ENCODE data around the gene FOXN1. TPM values are rescaled to one million over a fixed set of nuclear protein-coding genes. Genes with fewer than 3 reads are reported as not detected.

The FOXN1 gene
- total and polyA plus RNA-seq, 3 experiments from 2014 or later, result not detected

GRCh38 chr17:28492352-28493310, 13.5 kb upstream of the FOXN1 start:
- Histone ChIP-seq H3K36me3 (ENCODE audit: insufficient read depth, low read length) (no peaks in the 10 kb centered on the region), H3K27me3 (ENCODE audit: insufficient read depth, low read length, poor library complexity, severe bottlenecking) (no peaks in the 10 kb centered on the region), H3K4me3 (ENCODE audit: low read length) (no peak overlapping the region), H3K4me1 (ENCODE audit: insufficient read depth, low read length) (no peaks in the 10 kb centered on the region), H3K27ac (ENCODE audit: low read depth, low read length) (no peak overlapping the region), H3K9me3 (ENCODE audit: low read length) (no peaks in the 10 kb centered on the region)
- H3K27me3 Mint-ChIP-seq, result peaks cover 3 to 14% of the 10 kb centered on the region in 2 donors
- no peaks in the 10 kb centered on the region for H3K36me3 Mint-ChIP-seq
- ChIA-PET CTCF (interaction anchor here (7.2 kb wide), 1 partner anchor 119 kb away, joined by 37 read pairs; the partner anchor contains the start of gene RSKR), POLR2A (no interaction called here)
- peak overlapping the region in 2 of 8 donors; percentile 2 for H3K27ac Mint-ChIP-seq
- H3K4me3 Mint-ChIP-seq, result no peak overlapping the region
- no peaks in the 10 kb centered on the region for H3K4me1 Mint-ChIP-seq
- no peaks in the 10 kb centered on the region for H3K9me3 Mint-ChIP-seq
- DNase-seq, result no peak

- ChIA-PET POLR2A (no interaction called here), CTCF (interaction anchor here (7.2 kb wide), 1 partner anchor 119 kb away, joined by 37 read pairs; the partner anchor contains the start of gene RSKR)
- no peak for DNase-seq
- H3K9me3 Mint-ChIP-seq, result no peaks in the 10 kb centered on the region
- H3K4me3 Mint-ChIP-seq, result no peak overlapping the region
- H3K36me3 Mint-ChIP-seq, result no peaks in the 10 kb centered on the region
- peaks cover 3 to 14% of the 10 kb centered on the region in 2 donors for H3K27me3 Mint-ChIP-seq
- Histone ChIP-seq H3K4me3 (ENCODE audit: low read length) (no peak overlapping the region), H3K9me3 (ENCODE audit: low read length) (no peaks in the 10 kb centered on the region), H3K27me3 (ENCODE audit: insufficient read depth, low read length, poor library complexity, severe bottlenecking) (no peaks in the 10 kb centered on the region), H3K27ac (ENCODE audit: low read depth, low read length) (no peak overlapping the region), H3K36me3 (ENCODE audit: insufficient read depth, low read length) (no peaks in the 10 kb centered on the region), H3K4me1 (ENCODE audit: insufficient read depth, low read length) (no peaks in the 10 kb centered on the region)
- H3K4me1 Mint-ChIP-seq, result no peaks in the 10 kb centered on the region
- no peak overlapping the region for H3K27ac Mint-ChIP-seq
Observed at GRCh38 chr17:28493460-28493859, 12.7 kb upstream of the FOXN1 start.

DNA sequence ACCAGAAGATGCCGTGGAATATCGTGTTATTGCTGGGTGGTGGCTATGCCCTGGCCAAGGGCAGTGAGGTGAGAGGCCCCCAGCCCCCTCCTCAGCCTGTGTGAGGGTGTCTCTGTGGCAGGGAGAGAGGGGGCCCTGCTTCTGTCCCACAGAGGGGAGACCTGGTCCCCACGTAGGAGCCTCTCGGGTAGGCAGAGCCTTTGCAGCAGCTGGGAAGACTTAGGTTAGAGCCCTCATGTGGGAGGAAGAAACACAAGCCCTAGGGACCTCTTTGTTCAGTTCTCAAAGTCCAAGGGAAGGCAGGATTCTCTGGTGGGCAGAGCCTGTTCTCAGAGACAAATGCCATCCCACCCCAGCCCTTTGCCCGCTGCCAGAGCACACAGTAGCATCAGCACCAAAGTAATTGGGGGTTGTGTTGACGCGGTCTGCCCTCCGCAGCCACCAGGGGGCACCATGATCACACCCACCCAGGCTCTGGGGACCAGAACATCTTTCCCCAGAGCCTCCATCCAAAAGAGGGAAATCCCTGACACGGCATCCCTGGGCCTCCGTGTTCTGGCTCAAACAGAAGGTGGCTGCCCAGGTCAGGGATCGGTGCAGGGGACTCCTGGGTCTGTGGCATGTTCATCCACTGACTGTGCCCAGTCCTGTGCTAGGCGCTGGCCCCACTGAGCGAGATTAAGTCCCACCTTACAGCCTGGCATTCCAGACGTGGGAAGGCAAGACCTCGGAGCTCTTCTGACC, 11.5 kb upstream of the FOXN1 start:
- H3K4me3 ChIP-seq (ENCODE audit: low read length), result no peak overlapping the region
- no peak overlapping the region for H3K27ac ChIP-seq (ENCODE audit: low read depth, low read length)
- Mint-ChIP-seq H3K4me1 (no peaks in the 10 kb centered on the region), H3K27me3 (peaks cover 3 to 14% of the 10 kb centered on the region in 2 donors), H3K27ac (peak overlapping the region in 1 of 8 donors; percentile 14), H3K9me3 (no peaks in the 10 kb centered on the region), H3K36me3 (no peaks in the 10 kb centered on the region), H3K4me3 (no peak overlapping the region)
- peak; percentile 55 to 83 (median 65) for DNase-seq
- ChIA-PET POLR2A (no interaction called here), CTCF (interaction anchor here (1.7 to 7.2 kb wide), 4 partner anchors 9 to 117 kb away, joined by 5 to 37 read pairs (median 9); partner anchors contain the start of gene RSKR)
- no peaks in the 10 kb centered on the region for H3K36me3 ChIP-seq (ENCODE audit: insufficient read depth, low read length)
- no peaks in the 10 kb centered on the region for H3K9me3 ChIP-seq (ENCODE audit: low read length)
- no peaks in the 10 kb centered on the region for H3K4me1 ChIP-seq (ENCODE audit: insufficient read depth, low read length)
- no peaks in the 10 kb centered on the region for H3K27me3 ChIP-seq (ENCODE audit: insufficient read depth, low read length, poor library complexity, severe bottlenecking)

- Mint-ChIP-seq H3K4me1 (no peaks in the 10 kb centered on the region), H3K36me3 (no peaks in the 10 kb centered on the region), H3K4me3 (no peak overlapping the region), H3K27ac (no peak overlapping the region), H3K9me3 (no peaks in the 10 kb centered on the region), H3K27me3 (peaks cover 3 to 14% of the 10 kb centered on the region in 2 donors)
- Histone ChIP-seq H3K9me3 (ENCODE audit: low read length) (no peaks in the 10 kb centered on the region), H3K4me3 (ENCODE audit: low read length) (no peak overlapping the region), H3K27ac (ENCODE audit: low read depth, low read length) (no peak overlapping the region), H3K36me3 (ENCODE audit: insufficient read depth, low read length) (no peaks in the 10 kb centered on the region), H3K27me3 (ENCODE audit: insufficient read depth, low read length, poor library complexity, severe bottlenecking) (no peaks in the 10 kb centered on the region), H3K4me1 (ENCODE audit: insufficient read depth, low read length) (no peaks in the 10 kb centered on the region)
- ChIA-PET CTCF (interaction anchor here (1.7 to 7.2 kb wide), 4 partner anchors 9 to 116 kb away, joined by 5 to 37 read pairs (median 9); partner anchors contain the start of gene RSKR), POLR2A (no interaction called here)
- DNase-seq, result no peak
Observed at GRCh38 chr17:28495635-28496034, 10.5 kb upstream of the FOXN1 start.

- H3K4me3 ChIP-seq (ENCODE audit: low read length), result no peak overlapping the region
- no peaks in the 10 kb centered on the region for H3K9me3 Mint-ChIP-seq
- H3K27me3 Mint-ChIP-seq, result peaks cover 2 to 3% of the 10 kb centered on the region in 2 donors
- no peaks in the 10 kb centered on the region for H3K36me3 Mint-ChIP-seq
- H3K36me3 ChIP-seq (ENCODE audit: insufficient read depth, low read length), result no peaks in the 10 kb centered on the region
- DNase-seq, result no peak
- ChIA-PET CTCF (interaction anchor here (7.2 kb wide), 1 partner anchor 114 kb away, joined by 37 read pairs; the partner anchor contains the start of gene RSKR), POLR2A (no interaction called here)
- H3K4me1 Mint-ChIP-seq, result no peaks in the 10 kb centered on the region
- no peaks in the 10 kb centered on the region for H3K4me1 ChIP-seq (ENCODE audit: insufficient read depth, low read length)
- no peak overlapping the region for H3K4me3 Mint-ChIP-seq
- H3K27ac ChIP-seq (ENCODE audit: low read depth, low read length), result no peak overlapping the region
- H3K27ac Mint-ChIP-seq, result peak overlapping the region in 1 of 8 donors; percentile 19
- H3K27me3 ChIP-seq (ENCODE audit: insufficient read depth, low read length, poor library complexity, severe bottlenecking), result no peaks in the 10 kb centered on the region
- no peaks in the 10 kb centered on the region for H3K9me3 ChIP-seq (ENCODE audit: low read length)
Observed at GRCh38 chr17:28497931-28498330, 8.2 kb upstream of the FOXN1 start.

DNA sequence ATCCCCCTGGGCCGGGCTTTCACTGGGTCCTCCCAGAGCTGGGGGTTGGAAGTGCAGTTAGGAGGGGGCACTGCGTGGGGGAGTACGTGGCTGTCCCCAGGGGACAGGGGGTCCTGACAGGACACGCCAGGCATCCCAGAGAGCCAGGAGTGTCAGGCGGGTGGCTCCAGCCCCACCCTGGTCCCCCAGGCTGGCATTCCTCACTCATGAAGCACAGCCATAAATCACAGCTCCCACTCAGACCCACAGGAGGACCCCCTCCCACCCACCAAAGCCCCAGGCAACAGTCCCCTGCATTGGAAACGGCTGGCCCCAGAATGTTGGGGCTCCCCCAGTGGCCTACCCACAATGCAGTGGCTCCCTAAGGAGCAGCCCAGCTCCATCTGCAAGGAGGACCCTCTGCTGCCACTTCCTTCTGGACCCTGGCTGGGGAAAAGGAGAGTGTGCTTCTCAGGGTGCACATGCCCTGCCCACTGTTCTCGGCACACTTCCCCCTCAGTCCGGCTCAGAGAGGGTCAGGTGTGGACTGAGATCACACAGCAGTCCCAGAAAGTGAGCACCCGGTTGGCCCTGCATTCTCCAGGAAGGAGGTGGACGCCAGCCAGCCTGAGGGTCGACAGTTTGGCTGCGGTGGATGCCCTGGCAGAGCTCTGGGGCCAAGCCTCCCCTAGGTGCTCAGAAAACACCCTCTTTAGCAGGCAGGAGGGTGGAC, 7.3 kb upstream of the FOXN1 start:
- CTCF ChIA-PET, result interaction anchor here (7.2 kb wide), 1 partner anchor 113 kb away, joined by 37 read pairs; the partner anchor contains the start of gene RSKR
- Mint-ChIP-seq H3K36me3 (no peaks in the 10 kb centered on the region), H3K27ac (no peak overlapping the region), H3K4me1 (no peaks in the 10 kb centered on the region), H3K4me3 (no peak overlapping the region), H3K9me3 (no peaks in the 10 kb centered on the region), H3K27me3 (peaks cover 0 to 2% of the 10 kb centered on the region in 2 donors)
- H3K9me3 ChIP-seq (ENCODE audit: low read length), result no peaks in the 10 kb centered on the region
- H3K4me1 ChIP-seq (ENCODE audit: insufficient read depth, low read length), result no peaks in the 10 kb centered on the region
- H3K4me3 ChIP-seq (ENCODE audit: low read length), result no peak overlapping the region
- POLR2A ChIA-PET, result no interaction called here
- no peak overlapping the region for H3K27ac ChIP-seq (ENCODE audit: low read depth, low read length)
- no peaks in the 10 kb centered on the region for H3K27me3 ChIP-seq (ENCODE audit: insufficient read depth, low read length, poor library complexity, severe bottlenecking)
- no peak for DNase-seq
- no peaks in the 10 kb centered on the region for H3K36me3 ChIP-seq (ENCODE audit: insufficient read depth, low read length)

DNA sequence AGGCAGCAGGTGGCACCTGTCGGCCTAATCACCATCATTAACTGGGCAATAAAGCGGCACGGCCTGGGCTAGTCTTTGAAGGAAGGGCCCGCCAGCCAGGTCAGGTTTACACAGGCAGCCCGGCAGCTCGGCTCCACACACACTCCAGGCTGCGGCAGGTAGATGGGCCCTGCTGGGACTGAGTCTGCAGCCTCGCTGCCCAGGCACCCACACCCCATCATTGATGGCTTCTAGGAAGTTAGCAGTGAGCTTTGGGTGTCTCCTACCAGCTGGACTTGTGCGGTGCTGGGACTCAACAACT, 6.8 kb upstream of the FOXN1 start:
- H3K27ac Mint-ChIP-seq, result no peak overlapping the region
- no peak overlapping the region for H3K4me3 Mint-ChIP-seq
- H3K36me3 Mint-ChIP-seq, result no peaks in the 10 kb centered on the region
- Histone ChIP-seq H3K4me3 (ENCODE audit: low read length) (no peak overlapping the region), H3K27me3 (ENCODE audit: insufficient read depth, low read length, poor library complexity, severe bottlenecking) (no peaks in the 10 kb centered on the region), H3K36me3 (ENCODE audit: insufficient read depth, low read length) (no peaks in the 10 kb centered on the region), H3K4me1 (ENCODE audit: insufficient read depth, low read length) (no peaks in the 10 kb centered on the region), H3K27ac (ENCODE audit: low read depth, low read length) (no peak overlapping the region), H3K9me3 (ENCODE audit: low read length) (no peaks in the 10 kb centered on the region)
- H3K4me1 Mint-ChIP-seq, result no peaks in the 10 kb centered on the region
- CTCF ChIA-PET, result interaction anchor here (1.0 to 7.2 kb wide), 2 partner anchors 113 to 114 kb away, joined by 3 to 37 read pairs; partner anchors contain the start of gene RSKR
- no peak for DNase-seq
- POLR2A ChIA-PET, result no interaction called here
- H3K27me3 Mint-ChIP-seq, result peaks cover 0 to 2% of the 10 kb centered on the region in 2 donors
- H3K9me3 Mint-ChIP-seq, result no peaks in the 10 kb centered on the region

All from CD8-positive, alpha-beta memory T cell (primary cell).